Activated CD4-positive, CD25-positive, alpha-beta regulatory T cell treated with anti-CD3 and anti-CD28 coated beads, Interleukin-2, amount 50 U/mL, for 72 hours (primary cell): Measurements from ENCODE around the gene FGF2.
"Not testable (repeated sequence)": the region's sequence is repeated elsewhere in the genome, so short reads cannot be mapped to it uniquely, and the experiment has no call there.

Experiments used
- DNase-seq: peaks from one replicate; pipeline ENCODE4 v3.0.0; 2021

FGF2 gene

GRCh38 chr4:122826553-122827257, at the start of gene FGF2:
Gene FGF2, plus strand, starts transcription at chr4:122826831. Its CDS starts 344 bp downstream, at chr4:122827175.
- no peak for DNase-seq

- DNase-seq: no peak
Observed at GRCh38 chr4:122776916-122777315, 49.7 kb upstream of the FGF2 start.

- no peak for DNase-seq
Observed at GRCh38 chr4:122777846-122778673, 48.6 kb upstream of the FGF2 start.

GRCh38 chr4:122781486-122781885, 45.1 kb upstream of the FGF2 start:
- DNase-seq: no peak

GRCh38 chr4:122783301-122784215, 43.1 kb upstream of the FGF2 start:
- no peak for DNase-seq

- no peak for DNase-seq
Observed at GRCh38 chr4:122784261-122784660, 42.4 kb upstream of the FGF2 start.

- no peak for DNase-seq
Observed at GRCh38 chr4:122785099-122785498, 41.5 kb upstream of the FGF2 start.

- DNase-seq: not testable (repeated sequence)
Observed at GRCh38 chr4:122786296-122786695, 40.3 kb upstream of the FGF2 start.

- not testable (repeated sequence) for DNase-seq
Observed at GRCh38 chr4:122786920-122787319, 39.7 kb upstream of the FGF2 start.

GRCh38 chr4:122787940-122788339, 38.7 kb upstream of the FGF2 start:
- no peak for DNase-seq

GRCh38 chr4:122788935-122789334, 37.7 kb upstream of the FGF2 start:
- no peak for DNase-seq

- DNase-seq: no peak
Observed at GRCh38 chr4:122793811-122794210, 32.8 kb upstream of the FGF2 start.

- DNase-seq: no peak
Observed at GRCh38 chr4:122796801-122797404, 29.7 kb upstream of the FGF2 start.

- DNase-seq: no peak
Observed at GRCh38 chr4:122797405-122798094, 29.1 kb upstream of the FGF2 start.

- DNase-seq: no peak
Observed at GRCh38 chr4:122798101-122798500, 28.5 kb upstream of the FGF2 start.

- no peak for DNase-seq
Observed at GRCh38 chr4:122798917-122799316, 27.7 kb upstream of the FGF2 start.

GRCh38 chr4:122803788-122804208, 22.8 kb upstream of the FGF2 start:
- no peak for DNase-seq

- no peak for DNase-seq
Observed at GRCh38 chr4:122806981-122807679, 19.5 kb upstream of the FGF2 start.

- no peak for DNase-seq
Observed at GRCh38 chr4:122810669-122811068, 16.0 kb upstream of the FGF2 start.

- not testable (repeated sequence) for DNase-seq
Observed at GRCh38 chr4:122811781-122812180, 14.8 kb upstream of the FGF2 start.

- not testable (repeated sequence) for DNase-seq
Observed at GRCh38 chr4:122812823-122813222, 13.8 kb upstream of the FGF2 start.
